Smooth muscle cell (in vitro differentiated cells): ENCODE measurements around the gene PRKG2. TPM values are rescaled to one million over a fixed set of nuclear protein-coding genes. Genes with fewer than 3 reads are reported as not detected.

Experiments used
- DNase-seq: peaks from one replicate; lab custom pipeline; 2025; ENCODE audit not compliant: unreplicated experiment; lab: John Stamatoyannopoulos, UW
- H2AFZ ChIP-seq: fragments of 200-600 bp; sonication (generic); 2 replicates; pipeline ENCODE4 v1.6.0; 2016; ENCODE audit warnings: antibody characterized with exemption, low read depth, mild to moderate bottlenecking
- H3F3A ChIP-seq: fragments of 200-600 bp; sonication (generic); 2 replicates; pipeline ENCODE4 v1.6.0; 2017; ENCODE audit warnings: antibody characterized with exemption, low read depth
- H3K27ac ChIP-seq: fragments of 200-600 bp; sonication (generic); 2 replicates; pipeline ENCODE4 v1.5.1; 2016; ENCODE audit warnings: low read depth, mild to moderate bottlenecking
- H3K27me3 ChIP-seq: fragments of 200-600 bp; sonication (generic); 2 replicates; pipeline ENCODE4 v1.6.1; 2016; ENCODE audit warnings: low read depth, mild to moderate bottlenecking
- H3K36me3 ChIP-seq: fragments of 200-600 bp; sonication (generic); 2 replicates; pipeline ENCODE4 v1.5.1; 2016; ENCODE audit warnings: low read depth
- H3K4me1 ChIP-seq: fragments of 200-600 bp; sonication (generic); 2 replicates; pipeline ENCODE4 v1.5.1; 2016; ENCODE audit warnings: low read depth
- H3K4me2 ChIP-seq: fragments of 200-600 bp; sonication (generic); 2 replicates; pipeline ENCODE4 v1.6.0; 2016; ENCODE audit warnings: mild to moderate bottlenecking
- H3K4me3 ChIP-seq: fragments of 200-600 bp; sonication (generic); 2 replicates; pipeline ENCODE4 v1.5.1; 2016; ENCODE audit warnings: mild to moderate bottlenecking
- H3K79me2 ChIP-seq: fragments of 200-600 bp; sonication (generic); 2 replicates; pipeline ENCODE4 v1.6.0; 2016; ENCODE audit warnings: low read depth, mild to moderate bottlenecking
- H3K9ac ChIP-seq: fragments of 200-600 bp; sonication (generic); 2 replicates; pipeline ENCODE4 v1.6.0; 2016; ENCODE audit warnings: low read depth
- H3K9me3 ChIP-seq: fragments of 200-600 bp; sonication (generic); replicated peaks from 2 replicates; pipeline ENCODE4 v1.5.1; 2016; ENCODE audit warnings: low read depth
- H4K20me1 ChIP-seq: fragments of 200-600 bp; sonication (generic); 2 replicates; pipeline ENCODE4 v1.6.0; 2016; ENCODE audit warnings: low read depth
- WGBS: methylation state at CpG from one replicate; pipeline ENCODE4 v1.1.7; 2016; ENCODE audit warnings: low lambda C conversion rate; 5-methylcytosine and 5-hydroxymethylcytosine counted together
- polyA plus RNA-seq: library from polyadenylated mRNA; unstranded; fragments of >200 nt; fragmentation: Nextera tagmentation; extraction: Ambion mirVana; gene quantifications from 2 replicates; pipeline ENCODE4 v1.2.1, GENCODE V29; 2016
- total RNA-seq: library from RNA; depleted of rRNA; stranded (reverse); fragments of >200 nt; gene quantifications from 2 replicates; pipeline ENCODE4 v1.2.3, GENCODE V29; 2014
- TF ChIP-seq, protein P1 (sequence below): fragments of 200-600 bp; sonication (generic); IDR thresholded peaks from 2 replicates; pipeline ENCODE4 v1.5.1; 2017; ENCODE audit warnings: borderline replicate concordance, mild to moderate bottlenecking, antibody characterized with exemption; ENCODE audit not compliant: insufficient read depth, poor library complexity, severe bottlenecking

Gene PRKG2
- total and polyA plus RNA-seq, 2 experiments from 2014 or later = 0.09 TPM; not detected in 1

DNA sequence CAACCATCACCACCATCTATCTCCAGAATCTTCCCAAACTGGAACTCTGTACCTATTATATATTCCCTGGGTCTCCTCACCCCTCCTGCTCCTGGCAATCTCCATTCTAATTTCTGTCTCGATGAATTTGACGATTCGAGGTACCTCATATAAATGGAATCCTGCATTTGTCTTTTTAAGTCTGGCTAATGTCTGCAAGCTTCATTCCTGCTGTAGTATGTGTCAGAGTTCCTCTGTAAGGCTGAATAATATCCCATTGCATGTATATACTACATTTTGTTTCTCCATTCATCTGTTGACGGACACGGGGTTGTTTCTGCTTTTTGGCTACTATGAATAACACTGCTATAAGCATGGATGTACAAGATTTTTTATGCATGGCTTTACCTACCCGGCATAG is 19.5 kb downstream of the PRKG2 start:
- TF ChIP-seq, protein P1, sequence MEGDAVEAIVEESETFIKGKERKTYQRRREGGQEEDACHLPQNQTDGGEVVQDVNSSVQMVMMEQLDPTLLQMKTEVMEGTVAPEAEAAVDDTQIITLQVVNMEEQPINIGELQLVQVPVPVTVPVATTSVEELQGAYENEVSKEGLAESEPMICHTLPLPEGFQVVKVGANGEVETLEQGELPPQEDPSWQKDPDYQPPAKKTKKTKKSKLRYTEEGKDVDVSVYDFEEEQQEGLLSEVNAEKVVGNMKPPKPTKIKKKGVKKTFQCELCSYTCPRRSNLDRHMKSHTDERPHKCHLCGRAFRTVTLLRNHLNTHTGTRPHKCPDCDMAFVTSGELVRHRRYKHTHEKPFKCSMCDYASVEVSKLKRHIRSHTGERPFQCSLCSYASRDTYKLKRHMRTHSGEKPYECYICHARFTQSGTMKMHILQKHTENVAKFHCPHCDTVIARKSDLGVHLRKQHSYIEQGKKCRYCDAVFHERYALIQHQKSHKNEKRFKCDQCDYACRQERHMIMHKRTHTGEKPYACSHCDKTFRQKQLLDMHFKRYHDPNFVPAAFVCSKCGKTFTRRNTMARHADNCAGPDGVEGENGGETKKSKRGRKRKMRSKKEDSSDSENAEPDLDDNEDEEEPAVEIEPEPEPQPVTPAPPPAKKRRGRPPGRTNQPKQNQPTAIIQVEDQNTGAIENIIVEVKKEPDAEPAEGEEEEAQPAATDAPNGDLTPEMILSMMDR = no peak
- no peak overlapping the region for H3K4me3 ChIP-seq
- H3K27me3 ChIP-seq = peaks cover 8% of the 10 kb centered on the region
- H3K9me3 ChIP-seq = no peaks in the 10 kb centered on the region
- H3K9ac ChIP-seq = no peak overlapping the region
- no peaks in the 10 kb centered on the region for H3F3A ChIP-seq
- no peak for DNase-seq
- no peak overlapping the region for H2AFZ ChIP-seq
- no peaks in the 10 kb centered on the region for H4K20me1 ChIP-seq
- 91% methylated on average over 6 of the region's 6 CpGs for WGBS
- H3K27ac ChIP-seq = no peak overlapping the region
- H3K79me2 ChIP-seq = no peaks in the 10 kb centered on the region
- no peaks in the 10 kb centered on the region for H3K4me1 ChIP-seq
- H3K36me3 ChIP-seq = no peaks in the 10 kb centered on the region
- no peak overlapping the region for H3K4me2 ChIP-seq

DNA sequence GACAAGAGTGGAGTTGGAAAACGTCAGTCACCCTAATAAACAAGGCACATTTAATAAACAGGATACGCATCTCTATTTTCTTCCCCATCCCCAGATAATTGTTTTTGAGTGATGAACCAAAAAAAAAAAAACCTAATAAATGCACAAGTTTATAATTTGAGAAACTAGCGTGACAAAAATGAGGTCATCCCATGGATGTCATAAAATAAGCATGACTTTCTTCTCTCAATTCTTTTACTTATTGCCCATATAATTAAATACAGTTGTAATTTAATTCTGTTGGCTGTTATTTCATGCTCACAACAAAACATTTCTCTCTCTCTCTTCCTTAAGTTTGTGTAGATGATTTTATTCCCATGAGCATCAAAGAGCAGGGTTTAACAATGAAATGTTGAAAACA is 20.7 kb downstream of the PRKG2 start:
- H3K79me2 ChIP-seq = no peaks in the 10 kb centered on the region
- DNase-seq = no peak
- no peaks in the 10 kb centered on the region for H3F3A ChIP-seq
- H3K9me3 ChIP-seq = no peaks in the 10 kb centered on the region
- 88% methylated on average over 3 of the region's 3 CpGs for WGBS
- no peak overlapping the region for H2AFZ ChIP-seq
- H4K20me1 ChIP-seq = no peaks in the 10 kb centered on the region
- TF ChIP-seq, protein P1 = no peak
- H3K4me1 ChIP-seq = no peaks in the 10 kb centered on the region
- H3K27me3 ChIP-seq = peaks cover 8% of the 10 kb centered on the region
- H3K27ac ChIP-seq = no peak overlapping the region
- no peak overlapping the region for H3K9ac ChIP-seq
- no peak overlapping the region for H3K4me2 ChIP-seq
- no peak overlapping the region for H3K4me3 ChIP-seq
- no peaks in the 10 kb centered on the region for H3K36me3 ChIP-seq

DNA sequence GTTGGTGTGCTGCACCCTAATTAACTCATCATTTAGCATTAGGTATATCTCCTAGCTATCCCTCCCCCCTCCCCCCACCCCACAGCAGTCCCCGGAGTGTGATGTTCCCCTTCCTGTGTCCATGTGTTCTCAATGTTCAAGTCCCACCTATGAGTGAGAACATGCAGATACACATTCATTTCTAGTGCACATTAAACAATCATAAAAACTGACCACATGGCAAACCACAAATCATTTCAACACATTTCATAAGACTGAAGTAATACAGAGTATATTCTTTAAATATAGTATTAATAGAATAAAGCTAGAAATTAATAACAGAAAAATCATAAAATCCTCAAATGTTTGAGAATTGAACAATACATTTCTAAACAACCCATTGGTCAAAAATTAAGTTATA is 34.1 kb downstream of the PRKG2 start:
- Histone ChIP-seq H3K4me2 (no peak overlapping the region), H3K9me3 (no peaks in the 10 kb centered on the region), H3K27ac (no peak overlapping the region), H4K20me1 (no peaks in the 10 kb centered on the region), H3K36me3 (no peaks in the 10 kb centered on the region), H3K4me1 (no peaks in the 10 kb centered on the region), H3F3A (no peaks in the 10 kb centered on the region), H3K9ac (no peak overlapping the region), H3K27me3 (no peaks in the 10 kb centered on the region), H3K79me2 (no peaks in the 10 kb centered on the region), H3K4me3 (no peak overlapping the region), H2AFZ (no peak overlapping the region)
- TF ChIP-seq, protein P1 = no peak
- no peak for DNase-seq
- WGBS = 14% methylated on average over 1 of the region's 1 CpG

DNA sequence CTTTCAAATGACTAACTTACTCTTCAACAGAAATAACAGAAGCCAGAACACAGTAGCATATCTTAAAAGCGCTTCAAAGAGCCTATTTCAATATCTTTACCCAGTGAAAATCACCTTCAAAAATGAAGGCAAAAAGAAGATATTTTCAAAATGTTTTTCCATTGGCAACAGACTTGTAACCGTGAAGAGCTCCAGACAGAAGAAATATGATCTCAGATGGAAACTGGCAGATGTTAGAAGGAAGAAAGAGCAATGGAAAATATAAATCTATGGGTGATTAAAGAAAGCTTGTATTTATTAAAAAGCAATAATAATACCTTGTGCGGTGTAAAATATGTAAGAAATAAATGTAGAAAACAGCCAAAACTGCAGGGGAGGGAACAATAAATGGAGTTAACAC is 35.7 kb downstream of the PRKG2 start:
- Histone ChIP-seq H3K27me3 (no peaks in the 10 kb centered on the region), H2AFZ (no peak overlapping the region)
- 82% methylated on average over 3 of the region's 3 CpGs for whole genome bisulfite sequencing

More for the DNA sequence above, 35.7 kb downstream of the PRKG2 start:
- Histone ChIP-seq H3K27ac (no peak overlapping the region), H3K9me3 (no peaks in the 10 kb centered on the region), H3K4me3 (no peak overlapping the region), H3F3A (no peaks in the 10 kb centered on the region), H3K4me2 (no peak overlapping the region), H3K79me2 (no peaks in the 10 kb centered on the region), H3K36me3 (no peaks in the 10 kb centered on the region), H3K4me1 (no peaks in the 10 kb centered on the region), H3K9ac (no peak overlapping the region), H4K20me1 (no peaks in the 10 kb centered on the region)
- TF ChIP-seq, protein P1 = no peak
- DNase-seq = no peak
